GM23338 (cell line): Measurements from ENCODE around the gene SLAMF8. TPM values are rescaled to one million over a fixed set of nuclear protein-coding genes. Genes with fewer than 3 reads are reported as not detected.

Experiments
- ATAC-seq: fragments of 200-7000 bp; cut with Tn5 transposase; 3 replicates; pipeline ENCODE4 v1.9.1; 2020
- DNase-seq: peaks from one replicate; pipeline ENCODE4 v3.0.0-alpha.2; 2015; ENCODE audit warnings: low spot score
- H2AFZ ChIP-seq: fragments of 200-600 bp; sonication (generic); 2 replicates; pipeline ENCODE4 v1.8.0; 2016; ENCODE audit warnings: antibody characterized with exemption, mild to moderate bottlenecking, moderate library complexity
- H3F3A ChIP-seq: fragments of 200-600 bp; sonication (generic); replicated peaks from 2 replicates; pipeline ENCODE4 v1.8.0; 2017; ENCODE audit warnings: antibody characterized with exemption, mixed run types, low read depth
- H3K27ac ChIP-seq: fragments of 200-600 bp; sonication (generic); 2 replicates; pipeline ENCODE4 v1.6.1; 2016; ENCODE audit warnings: low read depth
- H3K27me3 ChIP-seq: fragments of 200-600 bp; sonication (generic); 2 replicates; pipeline ENCODE4 v1.8.0; 2016; ENCODE audit warnings: mild to moderate bottlenecking, mixed run types, moderate library complexity; ENCODE audit not compliant: insufficient read depth
- H3K36me3 ChIP-seq: fragments of 200-600 bp; sonication (generic); 2 replicates; pipeline ENCODE4 v1.8.0; 2016; ENCODE audit warnings: mild to moderate bottlenecking; ENCODE audit not compliant: insufficient read depth
- H3K4me1 ChIP-seq: fragments of 200-600 bp; sonication (generic); 2 replicates; pipeline ENCODE4 v1.8.0; 2016; ENCODE audit warnings: mild to moderate bottlenecking, moderate library complexity; ENCODE audit not compliant: insufficient read depth
- H3K4me2 ChIP-seq: fragments of 200-600 bp; sonication (generic); 2 replicates; pipeline ENCODE4 v1.7.1; 2017; ENCODE audit warnings: mixed run types
- H3K4me3 ChIP-seq: fragments of 200-600 bp; sonication (generic); 2 replicates; pipeline ENCODE4 v1.6.1; 2016; ENCODE audit warnings: mixed run types
- H3K79me2 ChIP-seq: fragments of 200-600 bp; sonication (generic); replicated peaks from 2 replicates; pipeline ENCODE4 v1.8.0; 2017; ENCODE audit warnings: mild to moderate bottlenecking; ENCODE audit not compliant: insufficient read depth
- H3K9me2 ChIP-seq: fragments of 200-600 bp; sonication (generic); 2 replicates; pipeline ENCODE4 v1.8.0; 2017; ENCODE audit not compliant: insufficient read depth
- H4K20me1 ChIP-seq: fragments of 200-600 bp; sonication (generic); replicated peaks from 2 replicates; pipeline ENCODE4 v1.8.0; 2017; ENCODE audit warnings: mild to moderate bottlenecking; ENCODE audit not compliant: insufficient read depth
- H3K27ac Mint-ChIP-seq: 2 replicates; pipeline ENCODE4 v1.8.0; 2020; ENCODE audit warnings: inconsistent platforms, mild to moderate bottlenecking, moderate library complexity, mixed read lengths
- H3K27me3 Mint-ChIP-seq: 3 replicates; pipeline ENCODE4 v1.8.0; 2022; ENCODE audit warnings: low read depth, mild to moderate bottlenecking, moderate library complexity, mixed read lengths, inconsistent platforms; ENCODE audit not compliant: insufficient read depth, poor library complexity
- H3K36me3 Mint-ChIP-seq: 3 replicates; pipeline ENCODE4 v1.8.0; 2021; ENCODE audit warnings: low read depth, mild to moderate bottlenecking, inconsistent platforms, moderate library complexity, mixed read lengths
- H3K4me1 Mint-ChIP-seq: 3 replicates; pipeline ENCODE4 v1.8.0; 2020; ENCODE audit warnings: mild to moderate bottlenecking, inconsistent platforms, mixed read lengths
- H3K4me3 Mint-ChIP-seq: 3 replicates; pipeline ENCODE4 v1.8.0; 2021; ENCODE audit warnings: moderate library complexity, mild to moderate bottlenecking, inconsistent platforms, mixed read lengths
- H3K9me3 Mint-ChIP-seq: 3 replicates; pipeline ENCODE4 v1.8.0; 2020; ENCODE audit warnings: moderate library complexity, mild to moderate bottlenecking, inconsistent platforms, mixed read lengths
- CREB1 ChIP-seq: fragments of 250-450 bp; sonication (Bioruptor Pico); IDR thresholded peaks from 2 replicates; pipeline ENCODE4 v1.5.0; 2020; ENCODE audit warnings: low read depth, mild to moderate bottlenecking, moderate library complexity
- EZH2phosphoT487 ChIP-seq: fragments of 200-600 bp; sonication (generic); IDR thresholded peaks from one replicate; pipeline ENCODE4 v1.8.1; 2018; ENCODE audit warnings: antibody characterized with exemption; ENCODE audit not compliant: unreplicated experiment
- NANOG ChIP-seq: IDR thresholded peaks from 2 replicates; pipeline ENCODE4 v1.6.1; 2016; ENCODE audit warnings: antibody characterized with exemption, borderline replicate concordance
- POLR2AphosphoS5 ChIP-seq: IDR thresholded peaks from 2 replicates; pipeline ENCODE4 v1.6.1; 2016; ENCODE audit warnings: antibody characterized with exemption, low read depth
- STAT1 ChIP-seq: IDR thresholded peaks from one replicate; pipeline ENCODE4 v1.6.1; 2016; ENCODE audit warnings: antibody characterized with exemption; ENCODE audit not compliant: unreplicated experiment
- ZNF114 ChIP-seq: fragments of 250-450 bp; sonication (Bioruptor Pico); IDR thresholded peaks from 2 replicates; pipeline ENCODE4 v1.5.0; 2020; ENCODE audit warnings: mild to moderate bottlenecking, moderate library complexity
- ZNF462 ChIP-seq: fragments of 250-450 bp; sonication (Bioruptor Pico); IDR thresholded peaks from 2 replicates; pipeline ENCODE4 v1.5.0; 2020; ENCODE audit warnings: mild to moderate bottlenecking, moderate library complexity
- polyA plus RNA-seq: library from polyadenylated mRNA; unstranded; fragments of >200 nt; fragmentation: Nextera tagmentation; extraction: Ambion mirVana; gene quantifications from 2 replicates; pipeline ENCODE4 v1.2.1, GENCODE V29; 2016
- total RNA-seq: library from RNA; depleted of rRNA; stranded (reverse); fragments of >200 nt; shearing (Covaris generic); gene quantifications from 2 replicates; pipeline ENCODE4 v1.2.3, GENCODE V29; 2014

Gene SLAMF8
- total and polyA plus RNA-seq, 2 experiments from 2014 or later: not detected

- no peak for TF ChIP-seq ZNF462 (CRISPR knock-in tag)
- TF ChIP-seq NANOG: no peak
- TF ChIP-seq STAT1: no peak
Observed at GRCh38 chr1:159779403-159779851, 47.2 kb upstream of the SLAMF8 start (continued).

GRCh38 chr1:159780583-159781582 is 45.8 kb upstream of the SLAMF8 start, which contains the start of gene DUSP23:
Gene DUSP23 (plus strand): TSS chr1:159780962. CDS start chr1:159781101, 139 bp downstream.
- DNase-seq: peak; percentile 97
- Mint-ChIP-seq H3K9me3 (peaks cover 12% of the 10 kb centered on the region; the same call in 2 of the 3 replicates), H3K27ac (peak within 1 kb of the TSS; percentile 82), H3K36me3 (peaks cover 27% of the 10 kb centered on the region), H3K4me3 (peak within 1 kb of the TSS; percentile 86), H3K4me1 (peaks cover 30% of the 10 kb centered on the region), H3K27me3 (peaks cover 7% of the 10 kb centered on the region)
- ATAC-seq: peak; percentile 95
- Histone ChIP-seq H3K4me3 (peak within 1 kb of the TSS; percentile 72), H3K27ac (no peak within 1 kb of the TSS), H3K4me1 (peaks cover 19% of the 10 kb centered on the region), H3K36me3 (no peaks in the 10 kb centered on the region), H3K27me3 (no peaks in the 10 kb centered on the region), H3F3A (no peaks in the 10 kb centered on the region), H3K79me2 (0 out of 2 replicates have a peak, but pooled peaks cover 6% of the 10 kb centered on the region), H3K9me2 (peaks cover 28% of the 10 kb centered on the region), H3K4me2 (peak within 1 kb of the TSS; percentile 83), H2AFZ (peak within 1 kb of the TSS; percentile 74), H4K20me1 (no peaks in the 10 kb centered on the region)
- TF ChIP-seq POLR2AphosphoS5: peak; percentile 80
- no peak for TF ChIP-seq ZNF114 (CRISPR knock-in tag)
- no peak for TF ChIP-seq EZH2phosphoT487
- no peak for TF ChIP-seq ZNF462 (CRISPR knock-in tag)
- TF ChIP-seq CREB1 (CRISPR knock-in tag): peak; percentile 83
